A549 treated with Hydrocortisone at 1 μM for 4 hours (cell line): ENCODE data around the gene CTXND1. TPM values are rescaled to one million over a fixed set of nuclear protein-coding genes. Genes with fewer than 3 reads are reported as not detected.

ENCODE experiments used
- total RNA-seq: library from RNA; stranded (reverse); fragments of 200-300 nt; extraction: Qiagen RNA extraction; gene quantifications from 5 replicates; pipeline ENCODE4 v1.2.3, GENCODE V29; 2022

CTXND1 gene
- total RNA-seq: 0.01 TPM in 1 of 5 replicates, not detected in the others

DNA sequence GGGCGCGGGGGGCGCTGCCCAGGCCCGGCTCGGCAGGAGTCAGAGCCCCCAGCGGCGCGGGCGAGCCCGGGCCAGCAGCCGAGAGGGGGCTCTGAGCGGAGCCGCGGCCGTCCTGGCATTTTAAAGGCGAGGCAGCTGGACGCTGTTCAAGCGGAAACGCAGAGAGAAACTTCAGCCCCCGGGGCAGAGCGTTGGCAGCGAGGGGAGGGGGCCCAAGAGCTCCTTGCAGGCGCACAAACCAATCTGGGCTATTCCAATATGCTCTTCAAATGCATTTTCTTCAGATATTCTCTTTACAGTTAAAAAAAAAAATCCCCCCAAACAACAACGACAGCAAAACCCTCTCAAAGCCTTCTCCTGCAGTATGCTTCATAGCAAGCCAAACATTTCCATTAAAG, at the start of gene CTXND1:
Gene CTXND1, minus strand, starts transcription at position 93 of the 398 bp plus-strand sequence. CDS start 50,264 bp downstream, outside the sequence.

DNA sequence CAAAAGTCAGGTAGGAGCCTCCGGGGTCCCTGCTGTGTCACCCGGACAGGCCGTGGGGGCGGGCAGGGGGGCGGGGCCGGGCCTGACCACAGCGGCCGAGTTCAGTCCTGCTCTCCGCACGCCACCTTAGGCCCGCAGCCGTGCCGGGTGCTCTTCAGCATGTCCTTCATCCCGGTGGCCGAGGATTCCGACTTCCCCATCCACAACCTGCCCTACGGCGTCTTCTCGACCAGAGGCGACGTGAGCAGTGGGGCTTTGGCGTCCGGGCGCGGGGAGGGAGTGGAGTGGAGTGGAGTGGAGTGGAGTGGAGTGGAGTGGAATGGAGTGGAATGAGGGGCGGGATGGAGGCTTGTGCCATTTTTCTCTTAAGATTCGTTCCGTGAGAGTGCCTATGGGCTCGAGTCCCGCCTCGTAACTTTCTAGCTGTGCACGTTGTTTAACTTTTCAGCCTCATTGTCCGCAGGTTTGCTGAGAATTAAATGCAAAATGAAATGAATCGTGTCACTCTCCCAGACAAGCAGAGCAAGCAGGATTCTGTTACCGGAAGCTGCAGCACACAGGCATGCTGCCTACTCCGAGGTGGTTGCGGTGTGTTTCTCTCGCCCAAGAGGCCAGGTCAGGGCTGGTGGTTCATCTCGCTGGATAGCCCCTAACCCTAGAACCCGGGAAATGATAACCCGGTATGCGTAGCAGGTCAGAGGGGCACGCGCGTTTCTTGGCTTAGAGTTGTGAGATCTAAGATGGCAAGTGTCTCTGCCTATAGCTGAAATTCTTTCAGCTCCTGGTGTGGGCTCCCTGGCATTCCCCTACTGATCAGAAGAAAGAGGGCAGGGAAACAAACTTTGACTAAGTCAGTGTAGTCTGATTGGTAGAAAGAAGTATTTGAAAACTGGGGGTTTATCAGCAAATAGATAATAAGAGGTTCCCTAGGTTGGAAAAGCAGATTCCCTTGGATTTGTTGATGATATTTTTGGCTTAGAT, 98.8 kb downstream of the CTXND1 start, which contains the start of gene FAH:
Gene FAH, plus strand, starts transcription at position 104 of the 981 bp plus-strand sequence. Its CDS starts 56 bp downstream, at position 160.

Other genes with a start within 250 kb of the CTXND1 start
- gene ZFAND6, start 192.5 kb downstream of the CTXND1 start, total RNA-seq: 88.5 to 119 TPM (median 95.1 TPM) in 5 replicates
- gene FAH, start 99.2 kb downstream of the CTXND1 start, total RNA-seq: 31.4 to 35.0 TPM (median 32.5 TPM) in 5 replicates
- 14.7 to 17.4 TPM (median 15.8 TPM) in 5 replicates for gene ARNT2, start 152.2 kb upstream of the CTXND1 start, total RNA-seq